GM12878 (cell line): ENCODE results near the gene ADAM19. TPM values are rescaled to one million over a fixed set of nuclear protein-coding genes. Genes with fewer than 3 reads are reported as not detected.

Source experiments
- BCL11A ChIP-seq: IDR thresholded peaks from 2 replicates; pipeline ENCODE4 v1.6.1; 2011; ENCODE audit warnings: low read depth, low read length
- BHLHE40 ChIP-seq, 2 experiments: fragments of 450-650 bp in 1 of 2; IDR thresholded peaks; 2 replicates each; pipeline ENCODE4 v1.6.1; 2011 to 2017; ENCODE audit warnings: low read depth in 2 of 2, borderline replicate concordance in 1 of 2, improper control_type of control experiment in 1 of 2, low read length in 1 of 2, mild to moderate bottlenecking in 1 of 2
- BRCA1 ChIP-seq: IDR thresholded peaks from 2 replicates; pipeline ENCODE4 v1.6.1; 2011; ENCODE audit warnings: low read depth, low read length, improper control_type of control experiment
- CBX5 ChIP-seq: sonication (generic); IDR thresholded peaks from 2 replicates; pipeline ENCODE4 v1.6.1; 2016; ENCODE audit warnings: low read depth, moderate library complexity, mild to moderate bottlenecking, inconsistent platforms
- CEBPB ChIP-seq, 2 experiments: fragments of 150-350 bp in 1 of 2; IDR thresholded peaks; 2 replicates each; pipeline ENCODE4 v1.6.1; 2012 to 2014; ENCODE audit warnings: low read depth in 2 of 2, low read length in 2 of 2, borderline replicate concordance in 1 of 2, inconsistent platforms in 1 of 2
- CREB1 ChIP-seq: IDR thresholded peaks from 2 replicates; pipeline ENCODE4 v1.6.1; 2012; ENCODE audit warnings: low read depth, mild to moderate bottlenecking, inconsistent platforms
- DPF2 ChIP-seq: fragments of 450-650 bp; IDR thresholded peaks from 2 replicates; pipeline ENCODE4 v1.6.1; 2017; ENCODE audit warnings: mild to moderate bottlenecking
- NR2F1 ChIP-seq: fragments of 450-650 bp; conservative IDR thresholded peaks from 2 replicates; pipeline ENCODE4 v1.6.1; 2017; ENCODE audit warnings: mild to moderate bottlenecking
- RAD51 ChIP-seq: fragments of 450-650 bp; IDR thresholded peaks from 2 replicates; pipeline ENCODE4 v1.6.1; 2016; ENCODE audit warnings: moderate library complexity, mild to moderate bottlenecking, inconsistent platforms
- RCOR1 ChIP-seq: conservative IDR thresholded peaks from 2 replicates; pipeline ENCODE4 v1.6.1; 2012; ENCODE audit warnings: low read depth, low read length, improper control_type of control experiment
- RELB ChIP-seq: fragments of 450-650 bp; IDR thresholded peaks from 2 replicates; pipeline ENCODE4 v1.6.1; 2017; ENCODE audit warnings: low read depth, mild to moderate bottlenecking, moderate library complexity
- SIX5 ChIP-seq: IDR thresholded peaks from 2 replicates; pipeline ENCODE4 v1.6.1; 2011; ENCODE audit warnings: mild to moderate bottlenecking, low read depth, low read length, moderate library complexity; ENCODE audit not compliant: severe bottlenecking
- SMARCA5 ChIP-seq: fragments of 450-650 bp; IDR thresholded peaks from 2 replicates; pipeline ENCODE4 v1.6.1; 2017; ENCODE audit warnings: mild to moderate bottlenecking
- TCF3 ChIP-seq: IDR thresholded peaks from 2 replicates; pipeline ENCODE4 v1.6.1; 2012; ENCODE audit warnings: low read depth, mild to moderate bottlenecking, low read length, borderline replicate concordance; ENCODE audit not compliant: insufficient read depth
- WRNIP1 ChIP-seq: IDR thresholded peaks from 2 replicates; pipeline ENCODE4 v1.6.1; 2011; ENCODE audit warnings: low read depth, low read length, improper control_type of control experiment, borderline replicate concordance
- ZSCAN29 ChIP-seq: fragments of 450-650 bp; IDR thresholded peaks from 2 replicates; pipeline ENCODE4 v1.6.1; 2017; ENCODE audit warnings: mild to moderate bottlenecking, moderate library complexity
- polyA plus RNA-seq, 11 experiments: library from polyadenylated mRNA; depleted of rRNA in 4 of 11; unstranded in 6 of 11; stranded (reverse) in 5 of 11; fragments of >200 nt; fragmentation: Nextera tagmentation in 4 of 11; fragmentation: Illumina TruSeq in 1 of 11; extraction: Ambion mirVana in 4 of 11; extraction: Trizol in 1 of 11; gene quantifications; 1 replicate in 1 of 11; 2 replicates in 10 of 11; pipeline versions ENCODE4 v1.2.1 to v1.2.3, GENCODE V29; 2011 to 2016; ENCODE audit warnings: inconsistent platforms in 2 of 11, missing spikeins in 2 of 11, low read depth in 1 of 11
- total RNA-seq, 4 experiments: library from RNA; depleted of rRNA in 3 of 4; stranded (reverse); fragments of >200 nt in 3 of 4; fragmentation: Illumina TruSeq in 1 of 4; extraction: Trizol in 1 of 4; gene quantifications; 2 replicates each; pipeline versions ENCODE4 v1.2.1 to v1.2.3, GENCODE V29; 2013 to 2021
- TF ChIP-seq, protein P1 (sequence below): IDR thresholded peaks from 2 replicates; pipeline ENCODE4 v1.6.1; 2012; ENCODE audit warnings: low read depth, low read length, improper control_type of control experiment
- TF ChIP-seq, protein P2 (sequence below): fragments of 450-650 bp; formaldehyde crosslinking; IDR thresholded peaks from 2 replicates; pipeline ENCODE4 v1.5.0; 2022; ENCODE audit warnings: mild to moderate bottlenecking, missing genetic modification characterization
- TF ChIP-seq, protein P3 (sequence below): fragments of 150-350 bp; IDR thresholded peaks from 2 replicates; pipeline ENCODE4 v1.6.1; 2016; ENCODE audit warnings: low read depth, low read length

Gene ADAM19
- total and polyA plus RNA-seq, 10 of the 15 experiments (the other 5 are each of a cell fraction or from before 2014, with no cell fraction given), result 16.0 to 92.8 (median 44.7) TPM

- TF ChIP-seq DPF2 (peak; percentile 75; the same call in 1 of the 2 replicates), SMARCA5 (peak; percentile 72; the same call in 1 of the 2 replicates), ZSCAN29 (peak; percentile 39; the same call in 1 of the 2 replicates), BHLHE40 (IDR thresholded peaks at IDR 0.05; ENCODE audit: borderline replicate concordance in 1 of 2, low read depth in 2 of 2, low read length in 1 of 2) (0 out of 4 replicates have a peak, but pooled peaks of 1 of the 2 experiments have one; percentile 28), CREB1 (no peak), TCF3 (no peak), BRCA1 (no peak), BCL11A (no peak), WRNIP1 (no peak), SIX5 (no peak), RELB (no peak), CBX5 (0 out of 2 replicates have a peak, but pooled peaks have one; percentile 51), NR2F1 (peak; percentile 71), RCOR1 (no peak), RAD51 (no peak), CEBPB (IDR thresholded peaks at IDR 0.05; ENCODE audit: borderline replicate concordance in 1 of 2, low read depth in 2 of 2, low read length in 2 of 2) (no peak)
- TF ChIP-seq, protein P1, sequence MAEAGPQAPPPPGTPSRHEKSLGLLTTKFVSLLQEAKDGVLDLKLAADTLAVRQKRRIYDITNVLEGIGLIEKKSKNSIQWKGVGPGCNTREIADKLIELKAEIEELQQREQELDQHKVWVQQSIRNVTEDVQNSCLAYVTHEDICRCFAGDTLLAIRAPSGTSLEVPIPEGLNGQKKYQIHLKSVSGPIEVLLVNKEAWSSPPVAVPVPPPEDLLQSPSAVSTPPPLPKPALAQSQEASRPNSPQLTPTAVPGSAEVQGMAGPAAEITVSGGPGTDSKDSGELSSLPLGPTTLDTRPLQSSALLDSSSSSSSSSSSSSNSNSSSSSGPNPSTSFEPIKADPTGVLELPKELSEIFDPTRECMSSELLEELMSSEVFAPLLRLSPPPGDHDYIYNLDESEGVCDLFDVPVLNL, result no peak
- TF ChIP-seq, protein P2, sequence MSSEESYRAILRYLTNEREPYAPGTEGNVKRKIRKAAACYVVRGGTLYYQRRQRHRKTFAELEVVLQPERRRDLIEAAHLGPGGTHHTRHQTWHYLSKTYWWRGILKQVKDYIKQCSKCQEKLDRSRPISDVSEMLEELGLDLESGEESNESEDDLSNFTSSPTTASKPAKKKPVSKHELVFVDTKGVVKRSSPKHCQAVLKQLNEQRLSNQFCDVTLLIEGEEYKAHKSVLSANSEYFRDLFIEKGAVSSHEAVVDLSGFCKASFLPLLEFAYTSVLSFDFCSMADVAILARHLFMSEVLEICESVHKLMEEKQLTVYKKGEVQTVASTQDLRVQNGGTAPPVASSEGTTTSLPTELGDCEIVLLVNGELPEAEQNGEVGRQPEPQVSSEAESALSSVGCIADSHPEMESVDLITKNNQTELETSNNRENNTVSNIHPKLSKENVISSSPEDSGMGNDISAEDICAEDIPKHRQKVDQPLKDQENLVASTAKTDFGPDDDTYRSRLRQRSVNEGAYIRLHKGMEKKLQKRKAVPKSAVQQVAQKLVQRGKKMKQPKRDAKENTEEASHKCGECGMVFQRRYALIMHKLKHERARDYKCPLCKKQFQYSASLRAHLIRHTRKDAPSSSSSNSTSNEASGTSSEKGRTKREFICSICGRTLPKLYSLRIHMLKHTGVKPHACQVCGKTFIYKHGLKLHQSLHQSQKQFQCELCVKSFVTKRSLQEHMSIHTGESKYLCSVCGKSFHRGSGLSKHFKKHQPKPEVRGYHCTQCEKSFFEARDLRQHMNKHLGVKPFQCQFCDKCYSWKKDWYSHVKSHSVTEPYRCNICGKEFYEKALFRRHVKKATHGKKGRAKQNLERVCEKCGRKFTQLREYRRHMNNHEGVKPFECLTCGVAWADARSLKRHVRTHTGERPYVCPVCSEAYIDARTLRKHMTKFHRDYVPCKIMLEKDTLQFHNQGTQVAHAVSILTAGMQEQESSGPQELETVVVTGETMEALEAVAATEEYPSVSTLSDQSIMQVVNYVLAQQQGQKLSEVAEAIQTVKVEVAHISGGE, result no peak
- TF ChIP-seq, protein P3, sequence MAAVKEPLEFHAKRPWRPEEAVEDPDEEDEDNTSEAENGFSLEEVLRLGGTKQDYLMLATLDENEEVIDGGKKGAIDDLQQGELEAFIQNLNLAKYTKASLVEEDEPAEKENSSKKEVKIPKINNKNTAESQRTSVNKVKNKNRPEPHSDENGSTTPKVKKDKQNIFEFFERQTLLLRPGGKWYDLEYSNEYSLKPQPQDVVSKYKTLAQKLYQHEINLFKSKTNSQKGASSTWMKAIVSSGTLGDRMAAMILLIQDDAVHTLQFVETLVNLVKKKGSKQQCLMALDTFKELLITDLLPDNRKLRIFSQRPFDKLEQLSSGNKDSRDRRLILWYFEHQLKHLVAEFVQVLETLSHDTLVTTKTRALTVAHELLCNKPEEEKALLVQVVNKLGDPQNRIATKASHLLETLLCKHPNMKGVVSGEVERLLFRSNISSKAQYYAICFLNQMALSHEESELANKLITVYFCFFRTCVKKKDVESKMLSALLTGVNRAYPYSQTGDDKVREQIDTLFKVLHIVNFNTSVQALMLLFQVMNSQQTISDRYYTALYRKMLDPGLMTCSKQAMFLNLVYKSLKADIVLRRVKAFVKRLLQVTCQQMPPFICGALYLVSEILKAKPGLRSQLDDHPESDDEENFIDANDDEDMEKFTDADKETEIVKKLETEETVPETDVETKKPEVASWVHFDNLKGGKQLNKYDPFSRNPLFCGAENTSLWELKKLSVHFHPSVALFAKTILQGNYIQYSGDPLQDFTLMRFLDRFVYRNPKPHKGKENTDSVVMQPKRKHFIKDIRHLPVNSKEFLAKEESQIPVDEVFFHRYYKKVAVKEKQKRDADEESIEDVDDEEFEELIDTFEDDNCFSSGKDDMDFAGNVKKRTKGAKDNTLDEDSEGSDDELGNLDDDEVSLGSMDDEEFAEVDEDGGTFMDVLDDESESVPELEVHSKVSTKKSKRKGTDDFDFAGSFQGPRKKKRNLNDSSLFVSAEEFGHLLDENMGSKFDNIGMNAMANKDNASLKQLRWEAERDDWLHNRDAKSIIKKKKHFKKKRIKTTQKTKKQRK, result no peak
Measured at GRCh38 chr5:157575381-157576020, at the start of gene ADAM19 (continued).
